ENCODE data around the gene DCK.

DNA sequence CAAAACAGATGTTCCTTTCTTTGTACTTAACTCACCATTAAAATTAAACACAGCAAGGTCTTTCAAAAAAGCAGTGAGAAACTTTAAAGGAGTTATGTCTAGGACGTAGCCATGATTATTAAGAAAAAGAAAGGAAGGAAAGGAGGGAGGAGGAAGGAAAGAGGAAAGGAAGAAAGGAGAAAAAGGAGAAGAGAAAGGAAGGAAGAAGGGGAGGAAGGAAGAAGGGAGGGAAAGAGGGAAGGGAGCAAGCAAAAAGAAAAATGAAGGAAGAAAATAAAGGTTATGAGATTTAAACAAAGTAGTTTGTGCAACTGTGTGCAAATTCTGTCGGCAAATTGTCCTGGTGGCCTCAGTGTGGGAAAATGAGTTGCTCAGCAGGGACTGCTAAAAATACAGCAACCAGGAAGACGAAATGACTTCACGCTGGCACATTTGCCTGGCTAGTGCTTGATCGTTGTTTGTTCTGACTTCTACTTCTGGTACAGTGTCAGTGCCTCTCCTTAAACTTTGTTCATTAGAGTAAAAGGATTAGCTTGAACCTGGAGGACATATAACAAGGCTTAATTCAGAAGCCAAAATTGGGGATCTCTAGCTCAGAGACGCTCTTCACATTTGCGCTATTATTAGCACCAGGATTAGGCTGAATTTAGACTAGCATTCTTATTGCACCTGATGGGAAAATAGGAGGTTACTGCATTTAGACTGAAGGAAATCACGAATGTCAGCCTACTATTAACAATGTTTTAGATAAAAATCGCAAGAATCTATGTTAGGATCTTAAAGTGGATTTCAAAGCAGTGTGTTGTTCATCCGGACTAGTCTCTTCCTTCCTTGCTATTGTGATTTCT, 81.2 kb downstream of the DCK start:
- TF ChIP-seq, protein P1, sequence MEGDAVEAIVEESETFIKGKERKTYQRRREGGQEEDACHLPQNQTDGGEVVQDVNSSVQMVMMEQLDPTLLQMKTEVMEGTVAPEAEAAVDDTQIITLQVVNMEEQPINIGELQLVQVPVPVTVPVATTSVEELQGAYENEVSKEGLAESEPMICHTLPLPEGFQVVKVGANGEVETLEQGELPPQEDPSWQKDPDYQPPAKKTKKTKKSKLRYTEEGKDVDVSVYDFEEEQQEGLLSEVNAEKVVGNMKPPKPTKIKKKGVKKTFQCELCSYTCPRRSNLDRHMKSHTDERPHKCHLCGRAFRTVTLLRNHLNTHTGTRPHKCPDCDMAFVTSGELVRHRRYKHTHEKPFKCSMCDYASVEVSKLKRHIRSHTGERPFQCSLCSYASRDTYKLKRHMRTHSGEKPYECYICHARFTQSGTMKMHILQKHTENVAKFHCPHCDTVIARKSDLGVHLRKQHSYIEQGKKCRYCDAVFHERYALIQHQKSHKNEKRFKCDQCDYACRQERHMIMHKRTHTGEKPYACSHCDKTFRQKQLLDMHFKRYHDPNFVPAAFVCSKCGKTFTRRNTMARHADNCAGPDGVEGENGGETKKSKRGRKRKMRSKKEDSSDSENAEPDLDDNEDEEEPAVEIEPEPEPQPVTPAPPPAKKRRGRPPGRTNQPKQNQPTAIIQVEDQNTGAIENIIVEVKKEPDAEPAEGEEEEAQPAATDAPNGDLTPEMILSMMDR (conservative IDR thresholded peaks at IDR 0.05) = no peak
- no peak for TF ChIP-seq EZH2 (IDR thresholded peaks at IDR 0.05; ENCODE audit: low read depth)

Data from PC-9 (cell line).